Adipose tissue (tissue), 3 donors: Measurements from ENCODE around the gene CARMIL1. TPM values are rescaled to one million over a fixed set of nuclear protein-coding genes. Genes with fewer than 3 reads are reported as not detected.
"Not testable (repeated sequence)": the region's sequence is repeated elsewhere in the genome, so short reads cannot be mapped to it uniquely, and the experiment has no call there.

ENCODE experiments used
- H3K27ac ChIP-seq: one replicate; pipeline ENCODE4 v1.5.1; 2013; ENCODE audit warnings: low read depth, low read length
- WGBS, 3 donors: extraction: QIAGEN DNeasy Blood & Tissue Kit; methylation state at CpG; one replicate each; pipeline ENCODE4 v1.1.7; 2013; 5-methylcytosine and 5-hydroxymethylcytosine counted together
- polyA plus RNA-seq, 3 donors: library from polyadenylated mRNA; stranded (reverse); fragments of 200-250 nt; gene quantifications; one replicate each; pipeline ENCODE4 v1.2.3, GENCODE V29; 2013
- donor health status: healthy with polysubstance abuse.
- donor health status: Bipolar disorder and iron deficiency.
- donor health status: healthy.

CARMIL1 gene
- polyA plus RNA-seq, 3 donors: 3.0 to 24.6 (median 3.5) TPM

GRCh38 chr6:25267662-25268061 lies 11.5 kb upstream of the CARMIL1 start:
- H3K27ac ChIP-seq: no peak overlapping the region
- WGBS, 3 donors: 79 to 94% (median 91%) methylated on average over 3 of the region's 3 CpGs

GRCh38 chr6:25270559-25270958 lies 8.6 kb upstream of the CARMIL1 start:
- no peak overlapping the region for H3K27ac ChIP-seq

GRCh38 chr6:25275436-25275835 lies 3.7 kb upstream of the CARMIL1 start:
- no peak overlapping the region for H3K27ac ChIP-seq
- WGBS, 3 donors: 90 to 96% (median 92%) methylated on average over 1 of the region's 1 CpG

GRCh38 chr6:25277386-25277785 lies 1.8 kb upstream of the CARMIL1 start:
- WGBS, 3 donors: 89 to 100% (median 92%) methylated on average over 1 of the region's 1 CpG
- H3K27ac ChIP-seq: no peak overlapping the region

GRCh38 chr6:25277857-25278256 lies 1.3 kb upstream of the CARMIL1 start:
- no peak overlapping the region for H3K27ac ChIP-seq

GRCh38 chr6:25278261-25278913 lies 787 bp upstream of the CARMIL1 start:
- no peak overlapping the region for H3K27ac ChIP-seq
- 3 to 9% (median 6%) methylated on average over 16 of the region's 16 CpGs for WGBS, 3 donors

More at GRCh38 chr6:25277857-25278256, 1.3 kb upstream of the CARMIL1 start:
- WGBS, 3 donors: 85 to 93% (median 91%) methylated on average over 1 of the region's 1 CpG

- WGBS, 3 donors: 1 to 3% (median 1%) methylated on average over 31 of the region's 31 CpGs
- H3K27ac ChIP-seq: no peak overlapping the region
Measured at GRCh38 chr6:25279748-25280343, 672 bp downstream of the CARMIL1 start.

GRCh38 chr6:25280344-25281074 lies 1.3 kb downstream of the CARMIL1 start:
- WGBS, 3 donors: 5 to 12% (median 9%) methylated on average over 13 of the region's 13 CpGs
- H3K27ac ChIP-seq: no peak overlapping the region

GRCh38 chr6:25286891-25287290 lies 7.7 kb downstream of the CARMIL1 start:
- no peak overlapping the region for H3K27ac ChIP-seq

GRCh38 chr6:25287941-25288340 lies 8.8 kb downstream of the CARMIL1 start:
- WGBS, 3 donors: 89 to 95% (median 90%) methylated on average over 6 of the region's 6 CpGs
- peak overlapping the region; percentile 29 for H3K27ac ChIP-seq

More at GRCh38 chr6:25286891-25287290, 7.7 kb downstream of the CARMIL1 start:
- 97 to 99% (median 99%) methylated on average over 2 of the region's 2 CpGs for WGBS, 3 donors

- no peak overlapping the region for H3K27ac ChIP-seq
- WGBS, 3 donors: 94 to 96% (median 95%) methylated on average over 2 of the region's 2 CpGs
Measured at GRCh38 chr6:25288518-25288917, 9.3 kb downstream of the CARMIL1 start.

GRCh38 chr6:25290306-25291060 lies 11.3 kb downstream of the CARMIL1 start:
- no peak overlapping the region for H3K27ac ChIP-seq
- WGBS, 3 donors: 67 to 73% (median 69%) methylated on average over 5 of the region's 5 CpGs

GRCh38 chr6:25292384-25292783 lies 13.2 kb downstream of the CARMIL1 start:
- 89 to 98% (median 92%) methylated on average over 4 of the region's 4 CpGs for WGBS, 3 donors
- no peak overlapping the region for H3K27ac ChIP-seq

- WGBS, 3 donors: 61 to 72% (median 70%) methylated on average over 1 of the region's 1 CpG
- no peak overlapping the region for H3K27ac ChIP-seq
Measured at GRCh38 chr6:25295651-25296050, 16.5 kb downstream of the CARMIL1 start.

GRCh38 chr6:25296217-25296905 lies 17.2 kb downstream of the CARMIL1 start:
- 76 to 86% (median 83%) methylated on average over 2 of the region's 2 CpGs for WGBS, 3 donors
- no peak overlapping the region for H3K27ac ChIP-seq

GRCh38 chr6:25297039-25297441 lies 17.9 kb downstream of the CARMIL1 start:
- WGBS, 3 donors: 32 to 75% (median 51%) methylated on average over 2 of the region's 2 CpGs
- H3K27ac ChIP-seq: no peak overlapping the region

- H3K27ac ChIP-seq: no peak overlapping the region
- WGBS, 3 donors: 67 to 94% (median 80%) methylated on average over 3 of the region's 3 CpGs
Measured at GRCh38 chr6:25297823-25298522, 18.8 kb downstream of the CARMIL1 start.

GRCh38 chr6:25298523-25298865 lies 19.3 kb downstream of the CARMIL1 start:
- not testable (repeated sequence) for H3K27ac ChIP-seq
- 65 to 90% (median 82%) methylated on average over 8 of the region's 8 CpGs for WGBS, 3 donors
